Measurements from ENCODE around the gene SNCAIP. TPM values are rescaled to one million over a fixed set of nuclear protein-coding genes. Genes with fewer than 3 reads are reported as not detected.
"Not testable (repeated sequence)": the region's sequence is repeated elsewhere in the genome, so short reads cannot be mapped to it uniquely, and the experiment has no call there.

The SNCAIP gene
- total and polyA plus RNA-seq, 7 experiments from 2014 or later: 0.17 TPM; not detected in 6

GRCh38 chr5:122353361-122353760 lies 41.3 kb downstream of the SNCAIP start:
- DNase-seq, POLR2A ChIA-PET, H3K9me3 Mint-ChIP-seq: not testable (repeated sequence)

GRCh38 chr5:122354293-122354692 lies 42.3 kb downstream of the SNCAIP start:
- Mint-ChIP-seq H3K27ac (no peak overlapping the region), H3K36me3 (no peaks in the 10 kb centered on the region), H3K27me3 (no peaks in the 10 kb centered on the region), H3K4me1 (no peaks in the 10 kb centered on the region), H3K4me3 (no peak overlapping the region), H3K9me3 (peaks cover 0 to 5% (median 0%) of the 10 kb centered on the region in 11 donors)
- H3K4me1 ChIP-seq (ENCODE audit: control insufficient read depth in 2 of 2, insufficient read depth in 2 of 2, low read length in 2 of 2): no peaks in the 10 kb centered on the region
- no peak for DNase-seq
- no peaks in the 10 kb centered on the region for H3K36me3 ChIP-seq (ENCODE audit: control insufficient read depth in 2 of 3, insufficient read depth in 3 of 3, low read length in 3 of 3)
- no peak for ATAC-seq
- POLR2A ChIA-PET: no interaction called here
- intact Hi-C loops (cut with micrococcal nuclease): no loop called here
- H3K27me3 ChIP-seq (ENCODE audit: control insufficient read depth in 2 of 2, insufficient read depth in 2 of 2, low read length in 2 of 2): no peaks in the 10 kb centered on the region
- CTCF ChIA-PET: no interaction called here
- no peak overlapping the region for H3K4me3 ChIP-seq (ENCODE audit: low read length)
- H3K27ac ChIP-seq (ENCODE audit: low read depth, low read length): no peak overlapping the region
- no peaks in the 10 kb centered on the region for H3K9me3 ChIP-seq (ENCODE audit: control insufficient read depth in 2 of 3, low read length in 3 of 3)

More at GRCh38 chr5:122353361-122353760, 41.3 kb downstream of the SNCAIP start:
- H3K36me3 ChIP-seq (ENCODE audit: control insufficient read depth in 2 of 3, insufficient read depth in 3 of 3, low read length in 3 of 3); intact Hi-C loops (cut with micrococcal nuclease); H3K4me1 ChIP-seq (ENCODE audit: control insufficient read depth in 2 of 2, insufficient read depth in 2 of 2, low read length in 2 of 2); H3K36me3 Mint-ChIP-seq; ATAC-seq; CTCF ChIA-PET; H3K4me3 ChIP-seq (ENCODE audit: low read length); H3K27me3 Mint-ChIP-seq; H3K9me3 ChIP-seq (ENCODE audit: control insufficient read depth in 2 of 3, low read length in 3 of 3); H3K27me3 ChIP-seq (ENCODE audit: control insufficient read depth in 2 of 2, insufficient read depth in 2 of 2, low read length in 2 of 2); H3K27ac Mint-ChIP-seq; H3K4me1 Mint-ChIP-seq; H3K27ac ChIP-seq (ENCODE audit: low read depth, low read length); H3K4me3 Mint-ChIP-seq: not testable (repeated sequence)

DNA sequence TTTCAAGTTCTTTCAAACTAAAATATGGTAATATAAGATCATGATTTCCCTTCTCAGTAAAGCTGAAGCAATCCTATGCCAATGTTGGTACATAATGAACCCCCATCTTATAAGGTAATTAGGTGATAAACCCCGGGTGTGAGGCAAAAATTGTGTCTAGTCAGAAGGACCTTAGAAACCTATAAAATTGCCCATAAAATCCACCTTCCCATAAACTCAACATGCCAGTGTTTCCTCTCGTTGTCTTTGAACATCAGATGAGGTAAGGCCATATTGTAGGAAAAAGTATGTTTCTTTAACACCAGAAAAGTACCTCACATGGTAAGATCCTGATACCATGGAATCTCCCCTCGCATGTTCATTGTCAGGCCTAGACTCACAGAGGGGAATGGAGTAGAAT lies 43.3 kb downstream of the SNCAIP start:
- ATAC-seq: no peak
- DNase-seq: no peak
- no peak overlapping the region for H3K4me3 ChIP-seq (ENCODE audit: low read length)
- H3K27me3 Mint-ChIP-seq: no peaks in the 10 kb centered on the region
- H3K27ac Mint-ChIP-seq: no peak overlapping the region
- POLR2A ChIA-PET: no interaction called here
- no peaks in the 10 kb centered on the region for H3K27me3 ChIP-seq (ENCODE audit: control insufficient read depth in 2 of 2, insufficient read depth in 2 of 2, low read length in 2 of 2)
- H3K4me1 ChIP-seq (ENCODE audit: control insufficient read depth in 2 of 2, insufficient read depth in 2 of 2, low read length in 2 of 2): no peaks in the 10 kb centered on the region
- H3K9me3 ChIP-seq (ENCODE audit: control insufficient read depth in 2 of 3, low read length in 3 of 3): no peaks in the 10 kb centered on the region
- intact Hi-C loops (cut with micrococcal nuclease): no loop called here
- H3K36me3 Mint-ChIP-seq: no peaks in the 10 kb centered on the region
- no peaks in the 10 kb centered on the region for H3K36me3 ChIP-seq (ENCODE audit: control insufficient read depth in 2 of 3, insufficient read depth in 3 of 3, low read length in 3 of 3)
- no peak overlapping the region for H3K4me3 Mint-ChIP-seq
- H3K27ac ChIP-seq (ENCODE audit: low read depth, low read length): no peak overlapping the region
- CTCF ChIA-PET: no interaction called here
- H3K4me1 Mint-ChIP-seq: no peaks in the 10 kb centered on the region
- peaks cover 0 to 5% (median 0%) of the 10 kb centered on the region in 11 donors for H3K9me3 Mint-ChIP-seq

GRCh38 chr5:122356855-122357254 lies 44.8 kb downstream of the SNCAIP start:
- no peaks in the 10 kb centered on the region for H3K4me1 Mint-ChIP-seq
- POLR2A ChIA-PET: interaction anchor here (0.6 kb wide), 1 partner anchor 22 kb away, joined by 4 read pairs; no protein-coding TSS in a partner anchor
- ATAC-seq: no peak
- no peaks in the 10 kb centered on the region for H3K27me3 Mint-ChIP-seq
- no peaks in the 10 kb centered on the region for H3K36me3 Mint-ChIP-seq
- no peak for DNase-seq
- no peak overlapping the region for H3K4me3 Mint-ChIP-seq
- H3K27me3 ChIP-seq (ENCODE audit: control insufficient read depth in 2 of 2, insufficient read depth in 2 of 2, low read length in 2 of 2): no peaks in the 10 kb centered on the region
- H3K27ac Mint-ChIP-seq: no peak overlapping the region
- CTCF ChIA-PET: no interaction called here
- H3K4me3 ChIP-seq (ENCODE audit: low read length): no peak overlapping the region
- peaks cover 0 to 5% (median 0%) of the 10 kb centered on the region in 11 donors for H3K9me3 Mint-ChIP-seq
- H3K27ac ChIP-seq (ENCODE audit: low read depth, low read length): no peak overlapping the region
- no peaks in the 10 kb centered on the region for H3K9me3 ChIP-seq (ENCODE audit: control insufficient read depth in 2 of 3, low read length in 3 of 3)
- intact Hi-C loops (cut with micrococcal nuclease): no loop called here
- no peaks in the 10 kb centered on the region for H3K4me1 ChIP-seq (ENCODE audit: control insufficient read depth in 2 of 2, insufficient read depth in 2 of 2, low read length in 2 of 2)
- no peaks in the 10 kb centered on the region for H3K36me3 ChIP-seq (ENCODE audit: control insufficient read depth in 2 of 3, insufficient read depth in 3 of 3, low read length in 3 of 3)

GRCh38 chr5:122358372-122358979 lies 46.4 kb downstream of the SNCAIP start:
- no peak for ATAC-seq
- H3K9me3 Mint-ChIP-seq: peaks cover 0 to 5% (median 0%) of the 10 kb centered on the region in 11 donors

GRCh38 chr5:122362361-122362760 lies 50.3 kb downstream of the SNCAIP start:
- Mint-ChIP-seq H3K27ac (no peak overlapping the region), H3K36me3 (no peaks in the 10 kb centered on the region), H3K9me3 (peaks cover 0 to 10% (median 0%) of the 10 kb centered on the region in 11 donors), H3K4me3 (no peak overlapping the region), H3K4me1 (no peaks in the 10 kb centered on the region), H3K27me3 (peaks cover 0 to 5% (median 0%) of the 10 kb centered on the region in 5 donors)
- Histone ChIP-seq H3K4me1 (ENCODE audit: control insufficient read depth in 2 of 2, insufficient read depth in 2 of 2, low read length in 2 of 2) (no peaks in the 10 kb centered on the region), H3K36me3 (ENCODE audit: control insufficient read depth in 2 of 3, insufficient read depth in 3 of 3, low read length in 3 of 3) (no peaks in the 10 kb centered on the region), H3K27ac (ENCODE audit: low read depth, low read length) (no peak overlapping the region), H3K27me3 (ENCODE audit: control insufficient read depth in 2 of 2, insufficient read depth in 2 of 2, low read length in 2 of 2) (no peaks in the 10 kb centered on the region), H3K4me3 (ENCODE audit: low read length) (no peak overlapping the region), H3K9me3 (ENCODE audit: control insufficient read depth in 2 of 3, low read length in 3 of 3) (no peaks in the 10 kb centered on the region)
- intact Hi-C loops (cut with micrococcal nuclease): no loop called here
- ChIA-PET POLR2A (no interaction called here), CTCF (no interaction called here)
- ATAC-seq: no peak
- DNase-seq: no peak

More at GRCh38 chr5:122358372-122358979, 46.4 kb downstream of the SNCAIP start:
- no peaks in the 10 kb centered on the region for H3K9me3 ChIP-seq (ENCODE audit: control insufficient read depth in 2 of 3, low read length in 3 of 3)
- no peak overlapping the region for H3K27ac ChIP-seq (ENCODE audit: low read depth, low read length)
- no peaks in the 10 kb centered on the region for H3K27me3 ChIP-seq (ENCODE audit: control insufficient read depth in 2 of 2, insufficient read depth in 2 of 2, low read length in 2 of 2)
- DNase-seq: no peak
- ChIA-PET POLR2A (no interaction called here), CTCF (no interaction called here)
- Mint-ChIP-seq H3K27ac (no peak overlapping the region), H3K36me3 (no peaks in the 10 kb centered on the region), H3K27me3 (peaks cover 0 to 5% (median 0%) of the 10 kb centered on the region in 5 donors), H3K4me3 (no peak overlapping the region), H3K4me1 (no peaks in the 10 kb centered on the region)
- intact Hi-C loops (cut with micrococcal nuclease): no loop called here
- H3K36me3 ChIP-seq (ENCODE audit: control insufficient read depth in 2 of 3, insufficient read depth in 3 of 3, low read length in 3 of 3): no peaks in the 10 kb centered on the region
- H3K4me1 ChIP-seq (ENCODE audit: control insufficient read depth in 2 of 2, insufficient read depth in 2 of 2, low read length in 2 of 2): no peaks in the 10 kb centered on the region
- H3K4me3 ChIP-seq (ENCODE audit: low read length): no peak overlapping the region

DNA sequence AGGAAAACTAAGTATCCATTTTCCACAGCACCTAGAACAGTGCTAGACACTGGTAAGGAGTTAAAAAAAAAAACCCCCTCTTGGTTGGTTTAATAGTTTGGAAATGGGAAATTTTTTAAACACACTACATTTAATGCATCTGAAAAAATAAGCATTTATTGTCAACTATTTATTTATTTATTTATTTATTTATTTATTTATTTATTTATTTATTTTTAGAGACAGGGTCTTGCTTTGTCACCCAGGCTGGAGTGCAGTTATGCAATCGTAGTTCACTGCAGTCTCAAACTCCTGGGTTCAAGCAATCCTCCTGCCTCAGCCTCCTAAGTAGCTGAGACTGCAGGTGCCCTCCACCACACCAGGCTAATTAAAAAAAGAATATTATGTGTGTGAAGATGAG lies 51.6 kb downstream of the SNCAIP start:
- ChIA-PET POLR2A (no interaction called here), CTCF (no interaction called here)
- Mint-ChIP-seq H3K27me3 (peaks cover 0 to 5% (median 0%) of the 10 kb centered on the region in 5 donors), H3K36me3 (no peaks in the 10 kb centered on the region), H3K27ac (no peak overlapping the region), H3K9me3 (peaks cover 0 to 10% (median 0%) of the 10 kb centered on the region in 11 donors), H3K4me3 (no peak overlapping the region), H3K4me1 (no peaks in the 10 kb centered on the region)
- DNase-seq (no peak), ATAC-seq (no peak)
- Histone ChIP-seq H3K4me3 (ENCODE audit: low read length) (no peak overlapping the region), H3K4me1 (ENCODE audit: control insufficient read depth in 2 of 2, insufficient read depth in 2 of 2, low read length in 2 of 2) (no peaks in the 10 kb centered on the region), H3K27me3 (ENCODE audit: control insufficient read depth in 2 of 2, insufficient read depth in 2 of 2, low read length in 2 of 2) (no peaks in the 10 kb centered on the region), H3K9me3 (ENCODE audit: control insufficient read depth in 2 of 3, low read length in 3 of 3) (no peaks in the 10 kb centered on the region), H3K27ac (ENCODE audit: low read depth, low read length) (no peak overlapping the region), H3K36me3 (ENCODE audit: control insufficient read depth in 2 of 3, insufficient read depth in 3 of 3, low read length in 3 of 3) (no peaks in the 10 kb centered on the region)
- intact Hi-C loops (cut with micrococcal nuclease): no loop called here

Data from naive thymus-derived CD4-positive, alpha-beta T cell (primary cell).